Colonic mucosa (tissue), 4 donors: ENCODE data around the gene NDUFC2. TPM values are rescaled to one million over a fixed set of nuclear protein-coding genes. Genes with fewer than 3 reads are reported as not detected.
"Not testable (repeated sequence)": the region's sequence is repeated elsewhere in the genome, so short reads cannot be mapped to it uniquely, and the experiment has no call there.

Source experiments
- DNase-seq: peaks from one replicate; pipeline ENCODE4 v3.0.0-alpha.2; 2020
- H3K27ac ChIP-seq: fragments of 200-600 bp; one replicate; pipeline ENCODE4 v1.8.0; 2021
- H3K27me3 ChIP-seq: fragments of 200-600 bp; one replicate; pipeline ENCODE4 v1.8.0; 2021
- H3K36me3 ChIP-seq: fragments of 200-600 bp; one replicate; pipeline ENCODE4 v1.8.0; 2021
- H3K4me1 ChIP-seq: fragments of 200-600 bp; one replicate; pipeline ENCODE4 v1.8.0; 2021; ENCODE audit warnings: mild to moderate bottlenecking
- H3K4me3 ChIP-seq: fragments of 200-600 bp; one replicate; pipeline ENCODE4 v1.8.0; 2021
- H3K9ac ChIP-seq, 2 donors: one replicate each; pipeline ENCODE4 v1.7.0; 2013; ENCODE audit warnings: control low read depth in 2 of 2, low read depth in 2 of 2, low read length in 2 of 2
- H3K9me3 ChIP-seq: fragments of 200-600 bp; one replicate; pipeline ENCODE4 v1.8.0; 2021
- CTCF ChIP-seq: fragments of 200-600 bp; IDR thresholded peaks from one replicate; pipeline ENCODE4 v1.8.0; 2022; ENCODE audit warnings: antibody characterized with exemption, mild to moderate bottlenecking
- intact Hi-C: fragments of 100-400 bp; cut with DNase I; formaldehyde crosslinking; loops from one replicate; pipeline ENCODE4 v1.14.1; 2022
- total RNA-seq, 2 donors: library from RNA; stranded (reverse); fragmentation: NEBNext Ultra II Directional in 1 of 2; extraction: Animal tissue kit (Norgen Biotek cat#: 25700) in 1 of 2; gene quantifications; one replicate each; pipeline ENCODE4 v1.2.1, GENCODE V29; 2021
- donor health status: healthy.
- donor health status: DM: no; HTN: no; CAD: no.
- donor health status: DM: no; HTN: no; CAD: no.

The NDUFC2 gene
- total RNA-seq, 2 donors from 2014 or later = 226 to 288 TPM

- Histone ChIP-seq H3K4me1 (no peaks in the 10 kb centered on the region), H3K36me3 (no peaks in the 10 kb centered on the region), H3K9me3 (no peaks in the 10 kb centered on the region), H3K4me3 (no peak overlapping the region), H3K27ac (no peak overlapping the region), H3K9ac (no peak overlapping the region), H3K27me3 (no peaks in the 10 kb centered on the region)
- TF ChIP-seq CTCF = no peak
- intact Hi-C loops = no loop called here
- DNase-seq = no peak
Measured at GRCh38 chr11:78062671-78063070, 17.0 kb downstream of the NDUFC2 start.

- no peak for DNase-seq
- intact Hi-C loops = no loop called here
- Histone ChIP-seq H3K9ac (no peak overlapping the region), H3K27ac (no peak overlapping the region), H3K27me3 (no peaks in the 10 kb centered on the region), H3K4me1 (no peaks in the 10 kb centered on the region), H3K4me3 (no peak overlapping the region), H3K9me3 (no peaks in the 10 kb centered on the region), H3K36me3 (no peaks in the 10 kb centered on the region)
- no peak for TF ChIP-seq CTCF
Measured at GRCh38 chr11:78061921-78062311, 17.7 kb downstream of the NDUFC2 start.

- no peaks in the 10 kb centered on the region for H3K4me1 ChIP-seq
- H3K27ac ChIP-seq = no peak overlapping the region
- H3K4me3 ChIP-seq = no peak overlapping the region
- no peak overlapping the region for H3K9ac ChIP-seq
- H3K9me3 ChIP-seq = no peaks in the 10 kb centered on the region
- intact Hi-C loops = no loop called here
- no peaks in the 10 kb centered on the region for H3K36me3 ChIP-seq
- no peaks in the 10 kb centered on the region for H3K27me3 ChIP-seq
- DNase-seq = no peak
- no peak for TF ChIP-seq CTCF
Measured at GRCh38 chr11:78061088-78061920, 18.4 kb downstream of the NDUFC2 start.

DNA sequence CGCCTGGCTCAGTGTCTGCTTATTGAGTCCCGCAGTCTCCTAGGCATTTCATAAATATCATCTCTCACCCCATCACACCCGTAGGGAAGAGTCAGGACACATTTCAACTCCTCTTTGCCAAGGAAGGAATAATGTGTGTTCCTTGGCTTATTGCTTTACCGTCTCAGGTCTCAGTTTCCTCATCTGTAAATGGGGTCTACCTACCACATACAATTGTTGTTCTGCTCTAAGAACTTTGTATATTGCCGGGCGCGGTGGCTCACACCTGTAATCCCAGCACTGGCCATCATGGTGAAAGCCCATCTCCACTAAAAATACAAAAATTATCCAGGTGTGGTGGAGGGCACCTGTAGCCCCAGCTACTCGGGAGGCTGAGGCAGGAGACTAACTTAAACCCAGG, 19.1 kb downstream of the NDUFC2 start:
- intact Hi-C loops = no loop called here
- no peaks in the 10 kb centered on the region for H3K36me3 ChIP-seq
- H3K9me3 ChIP-seq = no peaks in the 10 kb centered on the region
- H3K27me3 ChIP-seq = no peaks in the 10 kb centered on the region
- no peak overlapping the region for H3K9ac ChIP-seq
- H3K4me3 ChIP-seq = no peak overlapping the region
- no peak for DNase-seq
- no peak overlapping the region for H3K27ac ChIP-seq
- TF ChIP-seq CTCF = no peak
- no peaks in the 10 kb centered on the region for H3K4me1 ChIP-seq

DNA sequence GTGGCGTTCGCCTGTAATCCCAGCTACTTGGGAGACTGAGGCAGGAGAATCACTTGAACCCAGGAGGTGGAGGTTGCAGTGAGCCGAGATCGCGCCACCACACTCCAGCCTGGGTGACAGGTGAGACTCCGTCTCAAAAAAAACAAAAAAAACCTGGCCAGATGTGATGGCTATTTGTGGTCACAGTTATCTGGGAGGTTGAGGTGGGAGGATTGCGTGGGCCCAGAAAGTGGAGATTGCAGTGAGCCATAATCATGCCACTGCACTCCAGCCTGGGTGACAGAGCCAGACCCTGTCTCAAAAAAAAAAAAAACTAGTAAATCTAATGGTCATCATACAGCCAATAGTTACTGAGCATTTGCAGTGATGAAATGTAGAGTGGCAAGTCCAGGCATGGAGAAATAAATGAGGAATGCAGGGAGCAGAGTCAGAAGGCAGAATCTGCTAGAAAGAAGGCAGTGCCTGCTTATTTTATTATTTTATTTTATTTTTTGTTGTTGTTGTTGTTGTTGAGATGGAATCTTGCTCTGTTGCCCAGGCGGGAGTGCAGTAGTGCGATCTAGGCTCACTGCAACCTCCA, 19.8 kb downstream of the NDUFC2 start:
- H3K4me3 ChIP-seq, H3K27ac ChIP-seq, H3K9me3 ChIP-seq, H3K9ac ChIP-seq, H3K27me3 ChIP-seq, DNase-seq, H3K36me3 ChIP-seq, H3K4me1 ChIP-seq, intact Hi-C loops: not testable (repeated sequence)

DNA sequence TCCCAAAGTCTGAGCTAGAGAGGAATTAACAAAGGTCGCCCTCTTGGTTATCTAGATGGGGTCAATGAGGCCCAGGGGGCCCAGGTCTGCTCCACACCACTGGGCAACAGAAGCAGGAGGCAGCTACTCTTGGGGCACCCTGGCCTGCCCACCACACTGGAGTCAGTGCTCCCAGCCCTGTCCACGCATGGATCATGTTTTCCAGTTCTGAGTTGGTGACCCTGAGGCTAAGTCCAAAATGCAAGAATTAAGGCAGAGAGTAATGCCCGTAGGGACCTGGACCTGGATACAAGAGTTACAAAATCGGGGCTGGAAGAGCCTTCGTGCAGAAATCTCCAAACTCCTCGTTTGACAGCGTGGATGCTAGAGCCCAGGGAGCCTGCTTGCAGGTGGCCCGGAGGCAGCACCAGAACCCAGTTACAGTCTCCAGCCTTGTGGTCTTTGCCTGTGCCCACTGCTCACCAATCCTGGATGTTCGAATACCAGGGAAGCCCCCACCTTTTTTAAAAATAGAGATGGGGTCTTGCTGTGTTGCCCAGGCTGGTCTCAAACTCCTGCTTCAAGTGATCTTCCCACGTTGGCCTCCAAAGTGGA, 22.1 kb downstream of the NDUFC2 start:
- intact Hi-C loops = no loop called here
- H3K36me3 ChIP-seq = no peaks in the 10 kb centered on the region
- no peak overlapping the region for H3K4me3 ChIP-seq
- H3K9me3 ChIP-seq = no peaks in the 10 kb centered on the region
- H3K27me3 ChIP-seq = no peaks in the 10 kb centered on the region
- no peaks in the 10 kb centered on the region for H3K4me1 ChIP-seq
- H3K9ac ChIP-seq = no peak overlapping the region
- no peak for DNase-seq
- TF ChIP-seq CTCF = no peak
- H3K27ac ChIP-seq = no peak overlapping the region
